HepG2 (cell line): ENCODE results near the gene PHKG1. TPM values are rescaled to one million over a fixed set of nuclear protein-coding genes. Genes with fewer than 3 reads are reported as not detected.

Experiments used
- CCDC6 ChIP-seq: sonication (generic); formaldehyde crosslinking; IDR thresholded peaks from 2 replicates; pipeline ENCODE4 v1.8.1; 2022; ENCODE audit warnings: mild to moderate bottlenecking, missing genetic modification reagents, moderate library complexity
- CHD4 ChIP-seq: fragments of 200-600 bp; sonication (generic); IDR thresholded peaks from 2 replicates; pipeline ENCODE4 v1.7.0; 2017; ENCODE audit warnings: mild to moderate bottlenecking, low read length, borderline replicate concordance
- ESRRA ChIP-seq: sonication (generic); formaldehyde crosslinking; IDR thresholded peaks from 2 replicates; pipeline ENCODE4 v1.5.1; 2020; ENCODE audit warnings: mild to moderate bottlenecking, low read depth, missing genetic modification reagents
- MATR3 ChIP-seq: sonication (generic); formaldehyde crosslinking; IDR thresholded peaks from 2 replicates; pipeline ENCODE4 v1.4.0; 2020; ENCODE audit warnings: missing genetic modification reagents
- RCOR2 ChIP-seq: IDR thresholded peaks from 2 replicates; pipeline ENCODE4 v1.6.1; 2016; ENCODE audit warnings: missing biosample characterization, missing genetic modification reagents
- SAP130 ChIP-seq: IDR thresholded peaks from 2 replicates; pipeline ENCODE4 v1.6.1; 2016; ENCODE audit warnings: low read depth
- ZBTB20 ChIP-seq: sonication (generic); formaldehyde crosslinking; IDR thresholded peaks from 2 replicates; pipeline ENCODE4 v1.8.1; 2023; ENCODE audit warnings: missing genetic modification reagents, low read depth, mild to moderate bottlenecking, borderline replicate concordance
- ZNF160 ChIP-seq: sonication (generic); formaldehyde crosslinking; IDR thresholded peaks from 2 replicates; pipeline ENCODE4 v1.8.0; 2022; ENCODE audit warnings: mild to moderate bottlenecking, inconsistent platforms, missing genetic modification reagents
- ZNF878 ChIP-seq: sonication (generic); formaldehyde crosslinking; IDR thresholded peaks from 2 replicates; pipeline ENCODE4 v1.8.1; 2023; ENCODE audit warnings: mild to moderate bottlenecking, missing genetic modification reagents, moderate library complexity
- ZSCAN20 ChIP-seq: sonication (generic); formaldehyde crosslinking; IDR thresholded peaks from 2 replicates; pipeline ENCODE4 v1.4.0; 2020; ENCODE audit warnings: missing genetic modification reagents, mild to moderate bottlenecking, borderline replicate concordance
- ZSCAN21 ChIP-seq: sonication (generic); formaldehyde crosslinking; IDR thresholded peaks from 2 replicates; pipeline ENCODE4 v1.8.0; 2022; ENCODE audit warnings: mild to moderate bottlenecking, missing genetic modification reagents, moderate library complexity, borderline replicate concordance
- polyA plus RNA-seq, 8 experiments: library from polyadenylated mRNA; depleted of rRNA in 3 of 8; stranded (reverse) in 7 of 8; unstranded in 1 of 8; fragments of >200 nt; fragmentation: Illumina TruSeq in 4 of 8; extraction: Trizol in 4 of 8; gene quantifications; 2 replicates each; pipeline versions ENCODE4 v1.2.1 to v1.2.3, GENCODE V29; 2011 to 2016; ENCODE audit warnings: low read depth in 4 of 8, missing spikeins in 1 of 8, mixed read lengths in 1 of 8; ENCODE audit not compliant: insufficient read depth in 1 of 8
- total RNA-seq, 5 experiments: library from RNA; depleted of rRNA; stranded (reverse); fragments of >200 nt; fragmentation: Illumina TruSeq; extraction: Trizol; gene quantifications; 2 replicates each; pipeline ENCODE4 v1.2.3, GENCODE V29; 2016; ENCODE audit warnings: low read depth in 1 of 5
- TF ChIP-seq, protein P1 (sequence below): sonication (generic); formaldehyde crosslinking; IDR thresholded peaks from 2 replicates; pipeline ENCODE4 v1.8.0; 2022; ENCODE audit warnings: mild to moderate bottlenecking, missing genetic modification reagents; ENCODE audit not compliant: insufficient replicate concordance
- TF ChIP-seq, protein P2 (sequence below): sonication (generic); formaldehyde crosslinking; IDR thresholded peaks from 2 replicates; pipeline ENCODE4 v1.5.0; 2020; ENCODE audit warnings: mild to moderate bottlenecking, missing genetic modification reagents, borderline replicate concordance
- TF ChIP-seq, protein P3 (sequence below): sonication (generic); formaldehyde crosslinking; IDR thresholded peaks from 2 replicates; pipeline ENCODE4 v1.4.0; 2020; ENCODE audit warnings: mild to moderate bottlenecking, missing genetic modification reagents, borderline replicate concordance
- TF ChIP-seq, protein P4 (sequence below): conservative IDR thresholded peaks from 2 replicates; pipeline ENCODE4 v1.6.1; 2018; ENCODE audit warnings: missing genetic modification reagents

PHKG1 gene
- total and polyA plus RNA-seq, 2 of the 13 experiments (the other 11 are each of a cell fraction or from before 2014, with no cell fraction given): 0.44 to 0.71 TPM

DNA sequence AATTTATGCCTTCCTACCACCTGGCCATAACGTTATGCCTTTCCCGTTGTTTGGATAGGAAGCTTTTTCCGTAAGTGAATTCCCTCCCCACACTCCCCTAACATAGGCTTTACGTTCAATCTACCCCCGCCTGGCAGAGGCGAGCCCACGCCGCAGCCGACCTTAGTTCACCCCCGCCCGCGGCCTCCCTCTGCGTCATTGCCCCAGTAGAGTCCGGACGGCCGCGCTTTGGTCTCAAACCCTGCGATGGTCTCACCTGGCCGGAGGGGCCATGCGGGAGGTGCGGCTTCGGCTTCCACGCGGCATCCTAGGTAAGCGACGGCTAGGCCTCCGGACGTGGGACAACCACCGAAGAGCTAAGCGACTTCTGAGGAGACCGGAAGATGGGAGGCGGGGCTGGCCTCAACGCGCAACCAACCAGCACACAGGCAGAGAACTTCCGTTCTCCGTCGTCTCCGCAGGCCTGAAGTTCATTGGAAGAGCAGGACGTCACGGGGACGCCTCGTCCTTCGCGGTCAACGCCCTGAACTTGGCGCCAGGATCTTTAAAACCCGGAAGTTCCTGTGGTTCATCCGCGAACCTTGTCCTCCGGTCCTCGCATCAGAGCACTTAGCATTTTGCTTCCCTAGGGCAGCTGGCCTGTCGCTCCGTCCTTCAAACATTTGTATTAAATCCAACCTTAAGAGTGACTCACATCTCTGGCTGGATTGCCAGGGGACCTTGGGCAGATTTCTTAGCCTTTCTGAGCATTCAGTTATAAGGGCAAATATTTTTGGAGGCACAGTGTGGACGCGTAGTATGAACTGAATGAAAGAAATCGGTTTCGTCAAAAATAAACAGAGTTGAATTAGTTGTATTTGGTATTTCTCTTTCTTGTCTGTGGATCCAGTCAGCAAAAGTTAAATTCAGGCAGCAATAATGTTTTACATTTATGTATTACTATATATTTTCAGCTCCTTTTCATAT lies 13.6 kb upstream of the PHKG1 start, which contains the start of gene CHCHD2 (continued):
- TF ChIP-seq, protein P1, sequence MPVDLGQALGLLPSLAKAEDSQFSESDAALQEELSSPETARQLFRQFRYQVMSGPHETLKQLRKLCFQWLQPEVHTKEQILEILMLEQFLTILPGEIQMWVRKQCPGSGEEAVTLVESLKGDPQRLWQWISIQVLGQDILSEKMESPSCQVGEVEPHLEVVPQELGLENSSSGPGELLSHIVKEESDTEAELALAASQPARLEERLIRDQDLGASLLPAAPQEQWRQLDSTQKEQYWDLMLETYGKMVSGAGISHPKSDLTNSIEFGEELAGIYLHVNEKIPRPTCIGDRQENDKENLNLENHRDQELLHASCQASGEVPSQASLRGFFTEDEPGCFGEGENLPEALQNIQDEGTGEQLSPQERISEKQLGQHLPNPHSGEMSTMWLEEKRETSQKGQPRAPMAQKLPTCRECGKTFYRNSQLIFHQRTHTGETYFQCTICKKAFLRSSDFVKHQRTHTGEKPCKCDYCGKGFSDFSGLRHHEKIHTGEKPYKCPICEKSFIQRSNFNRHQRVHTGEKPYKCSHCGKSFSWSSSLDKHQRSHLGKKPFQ (CRISPR knock-in tag): peak; percentile 77
- TF ChIP-seq RCOR2 (CRISPR knock-in tag): no peak
- TF ChIP-seq MATR3 (CRISPR knock-in tag): no peak
- TF ChIP-seq, protein P2, sequence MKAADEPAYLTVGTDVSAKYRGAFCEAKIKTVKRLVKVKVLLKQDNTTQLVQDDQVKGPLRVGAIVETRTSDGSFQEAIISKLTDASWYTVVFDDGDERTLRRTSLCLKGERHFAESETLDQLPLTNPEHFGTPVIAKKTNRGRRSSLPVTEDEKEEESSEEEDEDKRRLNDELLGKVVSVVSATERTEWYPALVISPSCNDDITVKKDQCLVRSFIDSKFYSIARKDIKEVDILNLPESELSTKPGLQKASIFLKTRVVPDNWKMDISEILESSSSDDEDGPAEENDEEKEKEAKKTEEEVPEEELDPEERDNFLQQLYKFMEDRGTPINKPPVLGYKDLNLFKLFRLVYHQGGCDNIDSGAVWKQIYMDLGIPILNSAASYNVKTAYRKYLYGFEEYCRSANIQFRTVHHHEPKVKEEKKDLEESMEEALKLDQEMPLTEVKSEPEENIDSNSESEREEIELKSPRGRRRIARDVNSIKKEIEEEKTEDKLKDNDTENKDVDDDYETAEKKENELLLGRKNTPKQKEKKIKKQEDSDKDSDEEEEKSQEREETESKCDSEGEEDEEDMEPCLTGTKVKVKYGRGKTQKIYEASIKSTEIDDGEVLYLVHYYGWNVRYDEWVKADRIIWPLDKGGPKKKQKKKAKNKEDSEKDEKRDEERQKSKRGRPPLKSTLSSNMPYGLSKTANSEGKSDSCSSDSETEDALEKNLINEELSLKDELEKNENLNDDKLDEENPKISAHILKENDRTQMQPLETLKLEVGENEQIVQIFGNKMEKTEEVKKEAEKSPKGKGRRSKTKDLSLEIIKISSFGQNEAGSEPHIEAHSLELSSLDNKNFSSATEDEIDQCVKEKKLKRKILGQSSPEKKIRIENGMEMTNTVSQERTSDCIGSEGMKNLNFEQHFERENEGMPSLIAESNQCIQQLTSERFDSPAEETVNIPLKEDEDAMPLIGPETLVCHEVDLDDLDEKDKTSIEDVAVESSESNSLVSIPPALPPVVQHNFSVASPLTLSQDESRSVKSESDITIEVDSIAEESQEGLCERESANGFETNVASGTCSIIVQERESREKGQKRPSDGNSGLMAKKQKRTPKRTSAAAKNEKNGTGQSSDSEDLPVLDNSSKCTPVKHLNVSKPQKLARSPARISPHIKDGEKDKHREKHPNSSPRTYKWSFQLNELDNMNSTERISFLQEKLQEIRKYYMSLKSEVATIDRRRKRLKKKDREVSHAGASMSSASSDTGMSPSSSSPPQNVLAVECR (CRISPR knock-in tag): peak; percentile 91; the same call in 1 of the 2 replicates
- TF ChIP-seq CHD4: no peak
- no peak for TF ChIP-seq ZSCAN20 (CRISPR knock-in tag)
- TF ChIP-seq ESRRA (CRISPR knock-in tag): 0 out of 2 replicates have a peak, but pooled peaks have one; percentile 55
- TF ChIP-seq ZSCAN21 (CRISPR knock-in tag): peak; percentile 73; the same call in 1 of the 2 replicates
- TF ChIP-seq ZNF160: 0 out of 2 replicates have a peak, but pooled peaks have one; percentile 64
- peak; percentile 96 for TF ChIP-seq ZNF878 (CRISPR knock-in tag)
- TF ChIP-seq, protein P3, sequence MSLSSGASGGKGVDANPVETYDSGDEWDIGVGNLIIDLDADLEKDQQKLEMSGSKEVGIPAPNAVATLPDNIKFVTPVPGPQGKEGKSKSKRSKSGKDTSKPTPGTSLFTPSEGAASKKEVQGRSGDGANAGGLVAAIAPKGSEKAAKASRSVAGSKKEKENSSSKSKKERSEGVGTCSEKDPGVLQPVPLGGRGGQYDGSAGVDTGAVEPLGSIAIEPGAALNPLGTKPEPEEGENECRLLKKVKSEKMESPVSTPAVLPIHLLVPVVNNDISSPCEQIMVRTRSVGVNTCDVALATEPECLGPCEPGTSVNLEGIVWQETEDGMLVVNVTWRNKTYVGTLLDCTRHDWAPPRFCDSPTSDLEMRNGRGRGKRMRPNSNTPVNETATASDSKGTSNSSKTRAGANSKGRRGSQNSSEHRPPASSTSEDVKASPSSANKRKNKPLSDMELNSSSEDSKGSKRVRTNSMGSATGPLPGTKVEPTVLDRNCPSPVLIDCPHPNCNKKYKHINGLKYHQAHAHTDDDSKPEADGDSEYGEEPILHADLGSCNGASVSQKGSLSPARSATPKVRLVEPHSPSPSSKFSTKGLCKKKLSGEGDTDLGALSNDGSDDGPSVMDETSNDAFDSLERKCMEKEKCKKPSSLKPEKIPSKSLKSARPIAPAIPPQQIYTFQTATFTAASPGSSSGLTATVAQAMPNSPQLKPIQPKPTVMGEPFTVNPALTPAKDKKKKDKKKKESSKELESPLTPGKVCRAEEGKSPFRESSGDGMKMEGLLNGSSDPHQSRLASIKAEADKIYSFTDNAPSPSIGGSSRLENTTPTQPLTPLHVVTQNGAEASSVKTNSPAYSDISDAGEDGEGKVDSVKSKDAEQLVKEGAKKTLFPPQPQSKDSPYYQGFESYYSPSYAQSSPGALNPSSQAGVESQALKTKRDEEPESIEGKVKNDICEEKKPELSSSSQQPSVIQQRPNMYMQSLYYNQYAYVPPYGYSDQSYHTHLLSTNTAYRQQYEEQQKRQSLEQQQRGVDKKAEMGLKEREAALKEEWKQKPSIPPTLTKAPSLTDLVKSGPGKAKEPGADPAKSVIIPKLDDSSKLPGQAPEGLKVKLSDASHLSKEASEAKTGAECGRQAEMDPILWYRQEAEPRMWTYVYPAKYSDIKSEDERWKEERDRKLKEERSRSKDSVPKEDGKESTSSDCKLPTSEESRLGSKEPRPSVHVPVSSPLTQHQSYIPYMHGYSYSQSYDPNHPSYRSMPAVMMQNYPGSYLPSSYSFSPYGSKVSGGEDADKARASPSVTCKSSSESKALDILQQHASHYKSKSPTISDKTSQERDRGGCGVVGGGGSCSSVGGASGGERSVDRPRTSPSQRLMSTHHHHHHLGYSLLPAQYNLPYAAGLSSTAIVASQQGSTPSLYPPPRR (CRISPR knock-in tag): peak; percentile 51; the same call in 1 of the 2 replicates
- peak; percentile 58 for TF ChIP-seq CCDC6
- TF ChIP-seq SAP130 (CRISPR knock-in tag): peak; percentile 89
- TF ChIP-seq, protein P4, sequence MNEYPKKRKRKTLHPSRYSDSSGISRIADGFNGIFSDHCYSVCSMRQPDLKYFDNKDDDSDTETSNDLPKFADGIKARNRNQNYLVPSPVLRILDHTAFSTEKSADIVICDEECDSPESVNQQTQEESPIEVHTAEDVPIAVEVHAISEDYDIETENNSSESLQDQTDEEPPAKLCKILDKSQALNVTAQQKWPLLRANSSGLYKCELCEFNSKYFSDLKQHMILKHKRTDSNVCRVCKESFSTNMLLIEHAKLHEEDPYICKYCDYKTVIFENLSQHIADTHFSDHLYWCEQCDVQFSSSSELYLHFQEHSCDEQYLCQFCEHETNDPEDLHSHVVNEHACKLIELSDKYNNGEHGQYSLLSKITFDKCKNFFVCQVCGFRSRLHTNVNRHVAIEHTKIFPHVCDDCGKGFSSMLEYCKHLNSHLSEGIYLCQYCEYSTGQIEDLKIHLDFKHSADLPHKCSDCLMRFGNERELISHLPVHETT (CRISPR knock-in tag): peak; percentile 72
- peak; percentile 61; the same call in 1 of the 2 replicates for TF ChIP-seq ZBTB20
